Measurements from ENCODE around the gene APOBEC3G. TPM values are rescaled to one million over a fixed set of nuclear protein-coding genes. Genes with fewer than 3 reads are reported as not detected.
A peak's percentile ranks its signal among the peaks of the same experiment; 100 is the strongest.

Gene APOBEC3G
- total and polyA plus RNA-seq, 2 experiments from 2014 or later: 1.3 to 4.6 TPM

GRCh38 chr22:39133871-39134270 lies 56.8 kb downstream of the APOBEC3G start:
- H3K9me3 ChIP-seq (ENCODE audit: low read depth): no peaks in the 10 kb centered on the region
- TF ChIP-seq, protein P1, sequence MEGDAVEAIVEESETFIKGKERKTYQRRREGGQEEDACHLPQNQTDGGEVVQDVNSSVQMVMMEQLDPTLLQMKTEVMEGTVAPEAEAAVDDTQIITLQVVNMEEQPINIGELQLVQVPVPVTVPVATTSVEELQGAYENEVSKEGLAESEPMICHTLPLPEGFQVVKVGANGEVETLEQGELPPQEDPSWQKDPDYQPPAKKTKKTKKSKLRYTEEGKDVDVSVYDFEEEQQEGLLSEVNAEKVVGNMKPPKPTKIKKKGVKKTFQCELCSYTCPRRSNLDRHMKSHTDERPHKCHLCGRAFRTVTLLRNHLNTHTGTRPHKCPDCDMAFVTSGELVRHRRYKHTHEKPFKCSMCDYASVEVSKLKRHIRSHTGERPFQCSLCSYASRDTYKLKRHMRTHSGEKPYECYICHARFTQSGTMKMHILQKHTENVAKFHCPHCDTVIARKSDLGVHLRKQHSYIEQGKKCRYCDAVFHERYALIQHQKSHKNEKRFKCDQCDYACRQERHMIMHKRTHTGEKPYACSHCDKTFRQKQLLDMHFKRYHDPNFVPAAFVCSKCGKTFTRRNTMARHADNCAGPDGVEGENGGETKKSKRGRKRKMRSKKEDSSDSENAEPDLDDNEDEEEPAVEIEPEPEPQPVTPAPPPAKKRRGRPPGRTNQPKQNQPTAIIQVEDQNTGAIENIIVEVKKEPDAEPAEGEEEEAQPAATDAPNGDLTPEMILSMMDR (IDR thresholded peaks at IDR 0.05; ENCODE audit: poor library complexity): no peak
- TF ChIP-seq EZH2 (IDR thresholded peaks at IDR 0.05; ENCODE audit: borderline replicate concordance): no peak
- no peak for TF ChIP-seq EZH2phosphoT487 (IDR thresholded peaks at IDR 0.05; ENCODE audit: low read depth, severe bottlenecking, unreplicated experiment)
- H3K4me1 ChIP-seq (ENCODE audit: insufficient read depth): peaks cover 11% of the 10 kb centered on the region
- H3K27me3 ChIP-seq: no peaks in the 10 kb centered on the region
- H3K27ac ChIP-seq: no peak overlapping the region
- DNase-seq (ENCODE audit: low spot score): no peak
- H3K79me2 ChIP-seq: no peaks in the 10 kb centered on the region
- no peaks in the 10 kb centered on the region for H3K9me2 ChIP-seq (replicated peaks; ENCODE audit: insufficient read depth)
- no peak overlapping the region for H3K4me3 ChIP-seq
- H3K4me2 ChIP-seq: no peak overlapping the region
- no peaks in the 10 kb centered on the region for H3K36me3 ChIP-seq (replicated peaks; ENCODE audit: insufficient read depth, low read depth)
- 94% methylated on average over 17 of the region's 17 CpGs for WGBS (ENCODE audit: low lambda C conversion rate, missing lambda C conversion rate)
- H2AFZ ChIP-seq: no peak overlapping the region
- H4K20me1 ChIP-seq (ENCODE audit: insufficient read depth, poor library complexity, severe bottlenecking): no peaks in the 10 kb centered on the region

DNA sequence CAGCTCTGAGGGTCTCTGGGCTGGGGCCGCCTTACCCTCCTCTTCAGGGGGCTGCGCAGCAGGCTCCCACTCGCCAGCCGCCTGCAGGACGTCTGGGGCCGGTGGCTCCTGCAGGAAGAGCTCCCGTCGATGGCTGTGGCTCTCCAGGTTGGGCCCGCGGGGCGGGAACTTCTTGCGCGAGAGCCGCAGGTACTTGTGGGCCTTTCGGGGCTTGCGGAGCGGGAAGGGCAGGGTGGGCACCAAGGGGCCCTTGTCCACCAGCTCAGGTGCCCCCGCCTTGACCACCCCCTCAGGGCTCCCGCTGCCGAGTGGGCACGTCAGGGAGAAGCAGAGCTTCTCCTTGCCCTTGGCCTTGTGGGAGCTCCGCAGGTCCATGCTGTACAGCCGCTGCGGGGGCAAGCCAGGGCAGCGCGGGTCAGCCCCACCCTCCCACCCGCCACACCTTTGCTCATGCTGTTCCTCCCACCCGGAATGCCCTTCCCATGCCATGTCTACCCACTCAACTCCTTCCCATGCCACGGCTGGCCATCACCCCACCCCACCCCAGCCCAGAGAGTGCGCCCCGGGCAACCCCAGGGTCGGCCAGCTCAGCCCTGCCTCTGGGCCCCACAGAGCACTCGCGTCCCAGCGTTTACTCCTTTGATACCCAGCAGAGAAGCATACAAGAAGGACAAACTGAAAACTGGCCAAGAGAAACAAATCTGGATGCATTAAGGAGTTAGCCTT lies 57.5 kb downstream of the APOBEC3G start:
- Histone ChIP-seq H2AFZ (no peak overlapping the region), H3K79me2 (no peaks in the 10 kb centered on the region), H4K20me1 (ENCODE audit: insufficient read depth, poor library complexity, severe bottlenecking) (no peaks in the 10 kb centered on the region), H3K27me3 (no peaks in the 10 kb centered on the region), H3K4me3 (no peak overlapping the region), H3K4me2 (no peak overlapping the region), H3K4me1 (ENCODE audit: insufficient read depth) (peaks cover 8% of the 10 kb centered on the region), H3K27ac (no peak overlapping the region), H3K9me3 (ENCODE audit: low read depth) (no peaks in the 10 kb centered on the region), H3K9me2 (replicated peaks; ENCODE audit: insufficient read depth) (no peaks in the 10 kb centered on the region), H3K36me3 (replicated peaks; ENCODE audit: insufficient read depth, low read depth) (no peaks in the 10 kb centered on the region)
- TF ChIP-seq, protein P1 (IDR thresholded peaks at IDR 0.05; ENCODE audit: poor library complexity): no peak
- no peak for TF ChIP-seq EZH2 (IDR thresholded peaks at IDR 0.05; ENCODE audit: borderline replicate concordance)
- no peak for TF ChIP-seq EZH2phosphoT487 (IDR thresholded peaks at IDR 0.05; ENCODE audit: low read depth, severe bottlenecking, unreplicated experiment)
- DNase-seq (ENCODE audit: low spot score): no peak
- WGBS (ENCODE audit: low lambda C conversion rate, missing lambda C conversion rate): 95% methylated on average over 24 of the region's 35 CpGs

DNA sequence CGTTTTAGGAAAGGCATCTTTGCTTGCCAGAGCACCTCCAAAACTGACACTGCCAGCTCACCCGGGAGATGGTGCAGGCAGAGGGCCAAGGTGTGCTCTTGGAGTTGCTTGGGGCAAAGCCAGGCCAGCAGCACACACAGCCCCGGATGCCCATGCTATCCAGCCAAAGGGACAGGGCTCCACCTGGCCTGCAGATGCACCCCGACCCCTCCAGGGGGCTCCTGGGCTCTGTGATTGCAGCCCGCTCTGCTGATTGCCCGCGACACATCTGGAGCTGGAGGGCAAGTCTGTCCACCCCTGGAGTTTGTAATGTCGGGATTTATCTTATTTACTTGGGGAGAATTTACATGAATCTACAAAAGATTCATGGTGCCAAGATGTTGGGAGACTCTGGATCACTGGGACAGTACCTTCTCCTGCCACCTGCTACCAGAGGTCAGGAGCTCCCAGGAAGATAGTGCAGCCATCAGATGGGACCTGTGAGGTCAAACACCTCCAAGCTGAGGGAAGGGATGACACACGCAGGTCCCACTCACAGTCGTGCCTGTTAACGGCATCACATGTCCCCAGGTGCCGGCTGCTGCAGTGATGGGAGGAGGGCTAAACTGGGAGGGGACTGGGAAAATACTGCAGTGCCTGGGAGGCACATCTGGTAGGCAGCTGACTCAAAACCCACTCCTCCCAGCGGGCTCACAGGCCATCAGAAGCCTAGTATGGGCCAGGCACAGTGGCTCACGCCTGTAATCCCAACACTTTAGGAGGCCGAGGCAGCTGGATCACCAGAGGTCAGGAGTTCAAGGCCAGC lies 58.2 kb downstream of the APOBEC3G start:
- Histone ChIP-seq H3K36me3 (replicated peaks; ENCODE audit: insufficient read depth, low read depth) (no peaks in the 10 kb centered on the region), H2AFZ (no peak overlapping the region), H3K27me3 (no peaks in the 10 kb centered on the region), H3K9me2 (replicated peaks; ENCODE audit: insufficient read depth) (no peaks in the 10 kb centered on the region), H3K4me1 (ENCODE audit: insufficient read depth) (peaks cover 7% of the 10 kb centered on the region), H3K9me3 (ENCODE audit: low read depth) (no peaks in the 10 kb centered on the region), H3K4me2 (no peak overlapping the region), H3K4me3 (no peak overlapping the region), H3K27ac (no peak overlapping the region), H4K20me1 (ENCODE audit: insufficient read depth, poor library complexity, severe bottlenecking) (no peaks in the 10 kb centered on the region), H3K79me2 (no peaks in the 10 kb centered on the region)
- 29% methylated on average over 15 of the region's 15 CpGs for WGBS (ENCODE audit: low lambda C conversion rate, missing lambda C conversion rate)
- TF ChIP-seq, protein P1 (IDR thresholded peaks at IDR 0.05; ENCODE audit: poor library complexity): peak; percentile 58
- TF ChIP-seq EZH2 (IDR thresholded peaks at IDR 0.05; ENCODE audit: borderline replicate concordance): no peak
- peak; percentile 77 for DNase-seq (ENCODE audit: low spot score)
